ENCODE results near the gene FBXW9. TPM values are rescaled to one million over a fixed set of nuclear protein-coding genes. Genes with fewer than 3 reads are reported as not detected.

Gene FBXW9
- total and polyA plus RNA-seq, 2 of the 13 experiments (the other 11 are each of a cell fraction or from before 2014, with no cell fraction given) = 5.7 to 6.1 TPM

GRCh38 chr19:12681074-12681987, 15.1 kb downstream of the FBXW9 start, which contains the start of gene DHPS (continued):
- no peak for TF ChIP-seq FOXA3 (CRISPR knock-in tag; IDR thresholded peaks at IDR 0.05)
- peak; percentile 70; the same call in 1 of the 2 replicates for TF ChIP-seq SPEN (CRISPR knock-in tag; IDR thresholded peaks at IDR 0.05; ENCODE audit: low read depth)
- TF ChIP-seq ONECUT2 (CRISPR knock-in tag; IDR thresholded peaks at IDR 0.05) = no peak
- TF ChIP-seq NCOA2 (CRISPR knock-in tag; IDR thresholded peaks at IDR 0.05) = 0 out of 2 replicates have a peak, but pooled peaks have one; percentile 11
- no peak for TF ChIP-seq ZBTB1 (CRISPR knock-in tag; IDR thresholded peaks at IDR 0.05; ENCODE audit: borderline replicate concordance)
- no peak for TF ChIP-seq DBP (CRISPR knock-in tag; IDR thresholded peaks at IDR 0.05; ENCODE audit: not compliant biosample characterization)
- 0 out of 2 replicates have a peak, but pooled peaks have one; percentile 52 for TF ChIP-seq ZNF44 (CRISPR knock-in tag; IDR thresholded peaks at IDR 0.05)
- TF ChIP-seq ZNF639 (CRISPR knock-in tag; conservative IDR thresholded peaks at IDR 0.05) = peak; percentile 15; the same call in 1 of the 2 replicates
- TF ChIP-seq ZBTB49 (CRISPR knock-in tag; IDR thresholded peaks at IDR 0.05; ENCODE audit: borderline replicate concordance) = no peak
- peak; percentile 83 for TF ChIP-seq CREM (IDR thresholded peaks at IDR 0.05)
- TF ChIP-seq CREM (CRISPR knock-in tag; IDR thresholded peaks at IDR 0.05) = no peak
- no peak for TF ChIP-seq ZNF550 (CRISPR knock-in tag; IDR thresholded peaks at IDR 0.05; ENCODE audit: borderline replicate concordance)
- 0 out of 2 replicates have a peak, but pooled peaks have one; percentile 59 for TF ChIP-seq BRF2 (CRISPR knock-in tag; IDR thresholded peaks at IDR 0.05)
- TF ChIP-seq MXI1 (IDR thresholded peaks at IDR 0.05; ENCODE audit: borderline replicate concordance, low read depth, low read length) = peak; percentile 77; the same call in 2 of the 3 replicates
- TF ChIP-seq JUND (CRISPR knock-in tag; IDR thresholded peaks at IDR 0.05) = no peak
- TF ChIP-seq FOSL1 (CRISPR knock-in tag; IDR thresholded peaks at IDR 0.05; ENCODE audit: borderline replicate concordance) = no peak
- TF ChIP-seq ZNF768 (CRISPR knock-in tag; IDR thresholded peaks at IDR 0.05) = peak; percentile 67; the same call in 1 of the 2 replicates
- TF ChIP-seq PPARG (CRISPR knock-in tag; conservative IDR thresholded peaks at IDR 0.05) = 0 out of 2 replicates have a peak, but pooled peaks have one; percentile 17
- TF ChIP-seq ZNF556 (CRISPR knock-in tag; IDR thresholded peaks at IDR 0.05; ENCODE audit: borderline replicate concordance) = peak; percentile 85
- TF ChIP-seq ESRRA (CRISPR knock-in tag; IDR thresholded peaks at IDR 0.05; ENCODE audit: low read depth) = no peak
- no peak for TF ChIP-seq ZNF766 (CRISPR knock-in tag; IDR thresholded peaks at IDR 0.05; ENCODE audit: borderline replicate concordance)
- TF ChIP-seq ATF4 (CRISPR knock-in tag; IDR thresholded peaks at IDR 0.05) = no peak; a peak in 2 of 4 replicates
- TF ChIP-seq ZFAT (CRISPR knock-in tag; conservative IDR thresholded peaks at IDR 0.05) = 0 out of 2 replicates have a peak, but pooled peaks have one; percentile 37
